Omental fat pad (tissue), 4 donors: ENCODE data around the gene TOMT. TPM values are rescaled to one million over a fixed set of nuclear protein-coding genes. Genes with fewer than 3 reads are reported as not detected.
"Not testable (repeated sequence)": the region's sequence is repeated elsewhere in the genome, so short reads cannot be mapped to it uniquely, and the experiment has no call there.

Experiments
- ATAC-seq: fragments of 150-250 bp; one replicate; pipeline ENCODE4 v1.9.1; 2016; ENCODE audit warnings: mild to moderate bottlenecking, moderate library complexity; ENCODE audit not compliant: low FRiP score
- DNase-seq: peaks from one replicate; pipeline ENCODE4 v3.0.0-alpha.2; 2019; ENCODE audit warnings: low spot score
- CTCF ChIP-seq, 3 donors: fragments of 450-650 bp; IDR thresholded peaks; one replicate each; pipeline ENCODE4 v1.5.1; 2016 to 2017; ENCODE audit warnings: antibody characterized with exemption in 3 of 3, mild to moderate bottlenecking in 3 of 3, moderate library complexity in 2 of 3
- total RNA-seq, 4 donors: library from RNA; depleted of rRNA; stranded (reverse); fragments of >200 nt; gene quantifications; one replicate each; pipeline ENCODE4 v1.1.0, GENCODE V29; 2016

The TOMT gene
- total RNA-seq, 4 donors from 2014 or later: not detected

GRCh38 chr11:72138821-72139390 is 33.2 kb downstream of the TOMT start:
- ATAC-seq (no peak), DNase-seq (no peak)
- no peak for TF ChIP-seq CTCF (IDR thresholded peaks at IDR 0.05)

GRCh38 chr11:72139500-72139899 is 33.8 kb downstream of the TOMT start:
- ATAC-seq: no peak

GRCh38 chr11:72140661-72141060 is 34.9 kb downstream of the TOMT start:
- DNase-seq (no peak), ATAC-seq (no peak)
- no peak for TF ChIP-seq CTCF (IDR thresholded peaks at IDR 0.05)

More at GRCh38 chr11:72139500-72139899, 33.8 kb downstream of the TOMT start:
- TF ChIP-seq CTCF (IDR thresholded peaks at IDR 0.05): no peak
- no peak for DNase-seq

GRCh38 chr11:72141066-72141465 is 35.3 kb downstream of the TOMT start:
- ATAC-seq (no peak), DNase-seq (no peak)
- TF ChIP-seq CTCF (IDR thresholded peaks at IDR 0.05): no peak

GRCh38 chr11:72142086-72142485 is 36.4 kb downstream of the TOMT start:
- not testable (repeated sequence) for ATAC-seq, DNase-seq

- DNase-seq, ATAC-seq: not testable (repeated sequence)
Measured at GRCh38 chr11:72142543-72142942, 36.8 kb downstream of the TOMT start.

- no peak for ATAC-seq
- DNase-seq: no peak
- TF ChIP-seq CTCF (IDR thresholded peaks at IDR 0.05): no peak
Measured at GRCh38 chr11:72144807-72145565, 39.3 kb downstream of the TOMT start.

- no peak for DNase-seq
- no peak for TF ChIP-seq CTCF (IDR thresholded peaks at IDR 0.05)
- no peak for ATAC-seq
Measured at GRCh38 chr11:72146625-72147024, 40.9 kb downstream of the TOMT start.
